DND-41 (cell line): ENCODE measurements around the gene KRT78.

Experiments used
- ATAC-seq: fragments of 200-7000 bp; cut with Tn5 transposase; 3 replicates; pipeline ENCODE4 v1.9.1; 2021; ENCODE audit warnings: low read depth; ENCODE audit not compliant: insufficient read depth
- DNase-seq: peaks from one replicate; pipeline ENCODE4 v3.0.0-alpha.2; 2020
- H2AFZ ChIP-seq: 2 replicates; pipeline ENCODE4 v1.6.0; 2012; ENCODE audit warnings: low read depth, low read length
- H3K27ac ChIP-seq: 2 replicates; pipeline ENCODE4 v1.5.1; 2012; ENCODE audit warnings: low read length, inconsistent platforms
- H3K27me3 ChIP-seq: fragments of 200-600 bp; sonication (generic); 2 replicates; pipeline ENCODE4 v1.6.0; 2012; ENCODE audit warnings: low read length, mild to moderate bottlenecking, inconsistent platforms; ENCODE audit not compliant: insufficient read depth, poor library complexity
- H3K36me3 ChIP-seq: 2 replicates; pipeline ENCODE4 v1.5.1; 2012; ENCODE audit warnings: low read length, inconsistent platforms; ENCODE audit not compliant: insufficient read depth
- H3K4me1 ChIP-seq: 2 replicates; pipeline ENCODE4 v1.5.1; 2012; ENCODE audit warnings: mild to moderate bottlenecking, low read length; ENCODE audit not compliant: insufficient read depth
- H3K4me2 ChIP-seq: 2 replicates; pipeline ENCODE4 v1.6.0; 2012; ENCODE audit warnings: mild to moderate bottlenecking, moderate library complexity, low read length, inconsistent platforms; ENCODE audit not compliant: insufficient read depth
- H3K4me3 ChIP-seq, 2 experiments: fragments of 200-600 bp in 1 of 2; shearing (Covaris generic) in 1 of 2; 2 replicates each; pipeline ENCODE4 v1.5.1; 2012 to 2016; ENCODE audit warnings: inconsistent platforms in 2 of 2, low read length in 2 of 2, mild to moderate bottlenecking in 2 of 2, low read depth in 1 of 2, moderate library complexity in 1 of 2
- H3K79me2 ChIP-seq: 2 replicates; pipeline ENCODE4 v1.6.0; 2012; ENCODE audit warnings: low read length, inconsistent platforms; ENCODE audit not compliant: insufficient read depth
- H3K9ac ChIP-seq: 2 replicates; pipeline ENCODE4 v1.6.0; 2012; ENCODE audit warnings: low read depth, mild to moderate bottlenecking, inconsistent platforms, low read length, moderate library complexity
- H3K9me3 ChIP-seq: 2 replicates; pipeline ENCODE4 v1.5.1; 2012; ENCODE audit warnings: low read length, moderate library complexity, mild to moderate bottlenecking, inconsistent platforms; ENCODE audit not compliant: insufficient read depth, severe bottlenecking
- H4K20me1 ChIP-seq: 2 replicates; pipeline ENCODE4 v1.6.0; 2012; ENCODE audit warnings: low read length; ENCODE audit not compliant: insufficient read depth
- CTCF ChIP-seq: IDR thresholded peaks from 2 replicates; pipeline ENCODE4 v1.5.1; 2012; ENCODE audit warnings: borderline replicate concordance, low read length, moderate library complexity, mild to moderate bottlenecking; ENCODE audit not compliant: poor library complexity, severe bottlenecking; ENCODE audit errors: extremely low read depth
- EZH2 ChIP-seq: IDR thresholded peaks from 3 replicates; pipeline ENCODE4 v1.6.1; 2012; ENCODE audit warnings: borderline replicate concordance, low read depth, mild to moderate bottlenecking, moderate library complexity, low read length, inconsistent platforms; ENCODE audit not compliant: severe bottlenecking

Gene KRT78

GRCh38 chr12:52832451-52832850 is 16.3 kb downstream of the KRT78 start:
- Histone ChIP-seq H2AFZ (no peak overlapping the region), H3K36me3 (no peaks in the 10 kb centered on the region), H3K9ac (no peak overlapping the region), H3K4me3 (no peak overlapping the region), H3K4me2 (no peak overlapping the region), H3K9me3 (no peaks in the 10 kb centered on the region), H4K20me1 (peaks cover 4% of the 10 kb centered on the region), H3K4me1 (no peaks in the 10 kb centered on the region), H3K79me2 (no peaks in the 10 kb centered on the region), H3K27ac (no peak overlapping the region), H3K27me3 (peaks cover 30% of the 10 kb centered on the region)
- ATAC-seq = no peak
- TF ChIP-seq CTCF (no peak), EZH2 (no peak)
- no peak for DNase-seq

DNA sequence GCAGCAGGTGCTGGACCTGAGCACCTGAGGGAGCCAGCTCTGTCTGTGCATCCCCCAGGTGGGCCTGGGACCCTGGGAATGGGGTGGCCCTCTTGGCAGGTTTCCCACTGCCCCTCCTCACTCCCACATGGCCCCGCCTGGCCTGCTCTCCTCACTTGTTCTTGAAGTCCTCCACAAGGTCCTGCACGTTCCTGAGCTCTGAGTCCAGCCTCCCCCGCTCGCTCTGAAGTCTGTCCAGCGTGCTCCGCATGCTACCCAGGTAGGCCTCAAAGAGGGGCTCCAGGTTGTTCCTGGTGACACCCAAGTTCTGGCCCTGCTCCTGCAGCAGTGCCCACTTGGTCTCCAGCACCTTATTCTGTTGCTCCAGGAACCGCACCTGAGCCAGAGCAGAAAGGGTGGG is 17.5 kb downstream of the KRT78 start:
- Histone ChIP-seq H3K36me3 (no peaks in the 10 kb centered on the region), H2AFZ (no peak overlapping the region), H3K27me3 (peaks cover 22% of the 10 kb centered on the region), H4K20me1 (no peaks in the 10 kb centered on the region; the same call in none of the 2 replicates), H3K4me1 (no peaks in the 10 kb centered on the region), H3K9me3 (no peaks in the 10 kb centered on the region), H3K4me3 (no peak overlapping the region), H3K79me2 (no peaks in the 10 kb centered on the region), H3K9ac (no peak overlapping the region), H3K4me2 (no peak overlapping the region), H3K27ac (no peak overlapping the region)
- TF ChIP-seq EZH2 (no peak), CTCF (no peak)
- no peak for ATAC-seq
- no peak for DNase-seq

- Histone ChIP-seq H3K4me3 (no peak overlapping the region), H3K9me3 (no peaks in the 10 kb centered on the region), H4K20me1 (no peaks in the 10 kb centered on the region; the same call in 1 of the 2 replicates), H2AFZ (no peak overlapping the region), H3K36me3 (no peaks in the 10 kb centered on the region), H3K79me2 (no peaks in the 10 kb centered on the region), H3K27ac (no peak overlapping the region), H3K27me3 (peaks cover 22% of the 10 kb centered on the region), H3K4me2 (no peak overlapping the region), H3K4me1 (no peaks in the 10 kb centered on the region), H3K9ac (no peak overlapping the region)
- ATAC-seq (no peak), DNase-seq (no peak)
- TF ChIP-seq CTCF (no peak), EZH2 (no peak)
These were observed 18.6 kb downstream of the KRT78 start for GRCh38 chr12:52829986-52830770.
